Peyer's patch (tissue), 4 donors: Measurements from ENCODE around the gene SNAPC3. TPM values are rescaled to one million over a fixed set of nuclear protein-coding genes. Genes with fewer than 3 reads are reported as not detected.

Experiments used
- DNase-seq, 3 donors: peaks; one replicate each; pipeline ENCODE4 v3.0.0-alpha.2; 2017 to 2019
- H3K27ac ChIP-seq, 4 donors: fragments of 200-600 bp; sonication (generic); one replicate each; pipeline ENCODE4 v1.5.1; 2016 to 2019
- H3K27me3 ChIP-seq, 2 donors: fragments of 200-600 bp; sonication (generic); one replicate each; pipeline ENCODE4 v1.5.1; 2019
- H3K36me3 ChIP-seq, 3 donors: fragments of 200-600 bp; sonication (generic); one replicate each; pipeline ENCODE4 v1.5.1; 2016 to 2019
- H3K4me1 ChIP-seq, 4 donors: fragments of 200-600 bp; sonication (generic); one replicate each; pipeline ENCODE4 v1.5.1; 2016 to 2019
- H3K4me3 ChIP-seq, 4 donors: fragments of 200-600 bp; sonication (generic); 1 replicate in 3 of 4; 2 replicates in 1 of 4; pipeline ENCODE4 v1.5.1; 2016 to 2019; ENCODE audit warnings: mild to moderate bottlenecking in 1 of 4
- H3K9me3 ChIP-seq, 4 donors: fragments of 200-600 bp; sonication (generic); one replicate each; pipeline ENCODE4 v1.5.1; 2016 to 2019; ENCODE audit warnings: mild to moderate bottlenecking in 1 of 4
- POLR2A ChIP-seq, 2 donors: fragments of 450-650 bp; IDR thresholded peaks; one replicate each; pipeline ENCODE4 v1.5.1; 2017; ENCODE audit warnings: antibody characterized with exemption in 2 of 2, mild to moderate bottlenecking in 2 of 2, moderate library complexity in 2 of 2
- small RNA-seq, 2 donors: library from RNA; depleted of rRNA; stranded (forward); fragments of <200 nt; gene quantifications; one replicate each; pipeline ENCODE3, GENCODE V24; 2016
- total RNA-seq, 4 donors: library from RNA; depleted of rRNA; stranded (reverse); fragments of >200 nt; gene quantifications; one replicate each; pipeline ENCODE4 v1.1.0, GENCODE V29; 2016
- TF ChIP-seq, protein P1 (sequence below), 6 experiments: fragments of 450-650 bp in 4 of 6; fragments of 200-600 bp in 2 of 6; sonication (generic) in 1 of 6; IDR thresholded peaks; one replicate each; pipeline ENCODE4 v1.5.1; 2017 to 2019; ENCODE audit warnings: antibody characterized with exemption in 6 of 6, mild to moderate bottlenecking in 3 of 6, moderate library complexity in 1 of 6

The SNAPC3 gene
- total RNA-seq, 4 donors from 2014 or later = 42.9 to 72.2 (median 61.3) TPM

DNA sequence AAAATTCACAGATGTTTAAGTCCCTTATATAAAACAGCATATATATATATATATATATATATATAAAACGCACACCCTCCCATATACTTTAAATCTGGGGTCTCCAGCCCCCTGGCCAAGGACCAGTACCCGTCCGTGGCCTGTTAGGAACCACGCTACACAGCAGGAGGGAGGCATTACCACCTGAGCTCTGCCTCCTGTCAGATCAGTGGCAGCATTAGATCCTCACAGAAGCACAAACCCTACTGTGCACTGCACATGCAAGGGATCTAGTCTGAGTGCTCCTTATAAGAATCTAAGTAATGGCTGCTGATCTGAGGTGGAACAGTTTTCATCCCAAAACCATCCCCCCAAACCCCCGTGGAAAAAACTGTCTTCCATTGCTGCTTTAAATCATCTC is 79.1 kb downstream of the SNAPC3 start:
- Histone ChIP-seq H3K9me3 (no peaks in the 10 kb centered on the region), H3K4me1 (no peaks in the 10 kb centered on the region), H3K27me3 (no peaks in the 10 kb centered on the region), H3K36me3 (peaks cover 0 to 21% (median 0%) of the 10 kb centered on the region in 3 donors), H3K4me3 (no peak overlapping the region), H3K27ac (no peak overlapping the region)
- no peak for DNase-seq
- no peak for TF ChIP-seq POLR2A (IDR thresholded peaks at IDR 0.05)
- TF ChIP-seq, protein P1, sequence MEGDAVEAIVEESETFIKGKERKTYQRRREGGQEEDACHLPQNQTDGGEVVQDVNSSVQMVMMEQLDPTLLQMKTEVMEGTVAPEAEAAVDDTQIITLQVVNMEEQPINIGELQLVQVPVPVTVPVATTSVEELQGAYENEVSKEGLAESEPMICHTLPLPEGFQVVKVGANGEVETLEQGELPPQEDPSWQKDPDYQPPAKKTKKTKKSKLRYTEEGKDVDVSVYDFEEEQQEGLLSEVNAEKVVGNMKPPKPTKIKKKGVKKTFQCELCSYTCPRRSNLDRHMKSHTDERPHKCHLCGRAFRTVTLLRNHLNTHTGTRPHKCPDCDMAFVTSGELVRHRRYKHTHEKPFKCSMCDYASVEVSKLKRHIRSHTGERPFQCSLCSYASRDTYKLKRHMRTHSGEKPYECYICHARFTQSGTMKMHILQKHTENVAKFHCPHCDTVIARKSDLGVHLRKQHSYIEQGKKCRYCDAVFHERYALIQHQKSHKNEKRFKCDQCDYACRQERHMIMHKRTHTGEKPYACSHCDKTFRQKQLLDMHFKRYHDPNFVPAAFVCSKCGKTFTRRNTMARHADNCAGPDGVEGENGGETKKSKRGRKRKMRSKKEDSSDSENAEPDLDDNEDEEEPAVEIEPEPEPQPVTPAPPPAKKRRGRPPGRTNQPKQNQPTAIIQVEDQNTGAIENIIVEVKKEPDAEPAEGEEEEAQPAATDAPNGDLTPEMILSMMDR (IDR thresholded peaks at IDR 0.05) = no peak

GRCh38 chr9:15505921-15506320 is 83.2 kb downstream of the SNAPC3 start:
- peaks cover 0 to 25% (median 0%) of the 10 kb centered on the region in 3 donors for H3K36me3 ChIP-seq
- DNase-seq = no peak
- no peak overlapping the region for H3K27ac ChIP-seq
- no peak for TF ChIP-seq POLR2A (IDR thresholded peaks at IDR 0.05)
- TF ChIP-seq, protein P1 (IDR thresholded peaks at IDR 0.05) = no peak
- H3K27me3 ChIP-seq = no peaks in the 10 kb centered on the region
- no peaks in the 10 kb centered on the region for H3K9me3 ChIP-seq
- no peak overlapping the region for H3K4me3 ChIP-seq
- peaks cover 0 to 8% (median 0%) of the 10 kb centered on the region in 4 donors for H3K4me1 ChIP-seq

DNA sequence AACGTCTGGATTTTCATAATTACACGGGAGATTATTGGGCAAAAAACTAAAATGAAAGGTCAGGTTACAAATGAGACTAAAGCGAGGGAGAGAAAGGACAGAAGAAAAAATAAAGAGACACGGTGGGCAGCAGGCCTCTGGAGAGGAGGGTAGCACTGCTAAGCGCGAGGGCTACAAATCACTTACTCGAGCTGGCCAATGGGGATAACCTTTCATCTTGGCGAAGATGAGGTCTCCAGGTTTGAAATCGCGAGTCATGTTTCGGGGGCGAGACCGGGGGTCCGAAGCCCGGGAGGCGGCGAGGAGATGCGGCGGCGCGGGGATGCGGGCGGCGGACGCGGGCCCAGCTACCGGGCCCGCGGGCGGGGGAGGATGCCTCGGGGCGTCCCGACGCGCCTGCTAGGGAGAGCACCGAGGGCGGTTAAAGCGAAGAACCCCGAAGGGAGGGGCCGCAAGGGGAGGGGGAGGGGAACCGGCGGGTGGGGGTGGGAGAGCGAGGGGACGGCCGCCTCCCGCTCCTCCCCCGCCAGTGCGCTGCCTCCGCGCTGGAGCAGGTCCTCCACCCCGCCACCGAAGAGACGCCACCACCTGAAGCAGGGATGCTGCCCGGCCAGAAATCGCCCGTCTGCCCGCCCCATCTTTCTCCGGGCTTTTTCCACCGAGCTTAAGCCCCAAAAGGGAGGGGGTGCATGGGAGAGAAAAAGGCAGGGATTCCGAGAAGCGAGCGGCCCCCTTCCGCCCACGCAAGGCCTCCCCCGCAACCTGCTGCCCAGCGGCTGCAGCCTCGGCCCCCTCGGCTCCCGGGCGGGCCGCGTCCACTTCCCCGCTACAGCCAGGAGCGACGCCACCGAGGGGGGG is 87.5 kb downstream of the SNAPC3 start:
- H3K27ac ChIP-seq = peak overlapping the region; percentile 91 to 99 (median 94)
- no peaks in the 10 kb centered on the region for H3K9me3 ChIP-seq
- H3K4me3 ChIP-seq = peak overlapping the region; percentile 85 to 100 (median 93)
- H3K27me3 ChIP-seq = no peaks in the 10 kb centered on the region
- no peak for TF ChIP-seq POLR2A (IDR thresholded peaks at IDR 0.05)
- TF ChIP-seq, protein P1 (IDR thresholded peaks at IDR 0.05) = no peak
- DNase-seq = peak in 2 of 3 donors; percentile 45 to 62
- peaks cover 0 to 21% (median 0%) of the 10 kb centered on the region in 3 donors for H3K36me3 ChIP-seq
- H3K4me1 ChIP-seq = peaks cover 0 to 8% (median 0%) of the 10 kb centered on the region in 4 donors

GRCh38 chr9:15510789-15511575 is 88.3 kb downstream of the SNAPC3 start, which contains the start of gene PSIP1:
Gene PSIP1 (minus strand): TSS chr9:15510970. CDS start chr9:15510188, 782 bp downstream.
- Histone ChIP-seq H3K27me3 (no peaks in the 10 kb centered on the region), H3K9me3 (no peaks in the 10 kb centered on the region), H3K36me3 (peaks cover 0 to 13% (median 0%) of the 10 kb centered on the region in 3 donors), H3K27ac (peak within 1 kb of the TSS; percentile 91 to 99 (median 94)), H3K4me3 (peak within 1 kb of the TSS; percentile 85 to 100 (median 93)), H3K4me1 (peaks cover 0 to 8% (median 0%) of the 10 kb centered on the region in 4 donors)
- peak; percentile 58 for TF ChIP-seq POLR2A (IDR thresholded peaks at IDR 0.05)
- TF ChIP-seq, protein P1 (IDR thresholded peaks at IDR 0.05) = peak in 4 of 6 experiments; percentile 17 to 56 (median 48)
- DNase-seq = peak; percentile 83 to 91 (median 89)

Small RNA genes within 50 kb of the gene (small RNA-seq; reads per million reads assigned to genes)
- 0 reads per million in 2 donors for gene RNU6-319P

Other genes starting within 250 kb of the SNAPC3 start
- 10 to 100 TPM; 17.3 to 44.1 (median 33.1) TPM for gene TTC39B, start 115.7 kb upstream of the SNAPC3 start, total RNA-seq
- gene PSIP1, start 88.1 kb downstream of the SNAPC3 start, total RNA-seq = 10 to 100 TPM; 20.2 to 71.0 (median 25.7) TPM
- 1 to 10 TPM; 3.2 to 8.3 (median 4.5) TPM for gene CCDC171, start 130.2 kb downstream of the SNAPC3 start, total RNA-seq